DOHH2 (cell line): ENCODE measurements around the gene CELA2B.

Source experiments
- CTCF ChIP-seq: fragments of 200-600 bp; sonication (generic); IDR thresholded peaks from one replicate; pipeline ENCODE4 v1.5.1; 2014; ENCODE audit warnings: antibody characterized with exemption, mild to moderate bottlenecking, low read depth, low read length; ENCODE audit not compliant: poor library complexity, severe bottlenecking
- EZH2phosphoT487 ChIP-seq: fragments of 200-600 bp; sonication (generic); IDR thresholded peaks from 2 replicates; pipeline ENCODE4 v1.6.1; 2017; ENCODE audit warnings: borderline replicate concordance, mild to moderate bottlenecking, antibody characterized with exemption, low read length, moderate library complexity, mixed read lengths

GRCh38 chr1:15493869-15494390, 18.0 kb downstream of the CELA2B start:
- TF ChIP-seq CTCF (no peak), EZH2phosphoT487 (no peak)
